GM12878 (cell line): ENCODE results near the gene MRPL12. TPM values are rescaled to one million over a fixed set of nuclear protein-coding genes. Genes with fewer than 3 reads are reported as not detected.

Experiments
- EP300 ChIP-seq, 2 experiments: fragments of 150-350 bp in 1 of 2; IDR thresholded peaks; 2 replicates each; pipeline ENCODE4 v1.6.1; 2011 to 2012; ENCODE audit warnings: low read depth in 2 of 2, low read length in 2 of 2, borderline replicate concordance in 1 of 2, improper control_type of control experiment in 1 of 2, inconsistent platforms in 1 of 2; ENCODE audit not compliant: control insufficient read depth in 1 of 2
- EZH2 ChIP-seq: IDR thresholded peaks from 2 replicates; pipeline ENCODE4 v1.6.1; 2012; ENCODE audit warnings: low read depth, mild to moderate bottlenecking, control low read depth, inconsistent platforms, low read length, borderline replicate concordance; ENCODE audit not compliant: control insufficient read depth
- FOXM1 ChIP-seq: IDR thresholded peaks from 2 replicates; pipeline ENCODE4 v1.6.1; 2012; ENCODE audit warnings: low read depth, mild to moderate bottlenecking, inconsistent platforms, low read length, moderate library complexity
- HSF1 ChIP-seq: fragments of 150-350 bp; IDR thresholded peaks from 2 replicates; pipeline ENCODE4 v1.6.1; 2014; ENCODE audit warnings: mild to moderate bottlenecking, low read depth, low read length
- NFXL1 ChIP-seq: fragments of 450-650 bp; IDR thresholded peaks from 2 replicates; pipeline ENCODE4 v1.6.1; 2017; ENCODE audit warnings: antibody characterized with exemption, mild to moderate bottlenecking, borderline replicate concordance
- NRF1 ChIP-seq: conservative IDR thresholded peaks from 2 replicates; pipeline ENCODE4 v1.6.1; 2011; ENCODE audit warnings: mild to moderate bottlenecking, low read depth, low read length, improper control_type of control experiment
- RELA ChIP-seq: fragments of 450-650 bp; IDR thresholded peaks from 2 replicates; pipeline ENCODE4 v1.8.0; 2014; ENCODE audit warnings: borderline replicate concordance; ENCODE audit not compliant: partially characterized antibody
- RELB ChIP-seq: fragments of 450-650 bp; IDR thresholded peaks from 2 replicates; pipeline ENCODE4 v1.6.1; 2017; ENCODE audit warnings: low read depth, mild to moderate bottlenecking, moderate library complexity
- SMAD1 ChIP-seq: fragments of 450-650 bp; IDR thresholded peaks from 2 replicates; pipeline ENCODE4 v1.6.1; 2018; ENCODE audit warnings: mild to moderate bottlenecking, low read depth; ENCODE audit not compliant: partially characterized antibody
- SPI1 ChIP-seq: IDR thresholded peaks from 2 replicates; pipeline ENCODE4 v1.6.1; 2011; ENCODE audit warnings: low read depth, mild to moderate bottlenecking, low read length, moderate library complexity, borderline replicate concordance; ENCODE audit not compliant: insufficient read depth
- YY1 ChIP-seq: IDR thresholded peaks from 2 replicates; pipeline ENCODE4 v1.6.1; 2011; ENCODE audit warnings: low read depth, mild to moderate bottlenecking, low read length
- polyA plus RNA-seq, 11 experiments: library from polyadenylated mRNA; depleted of rRNA in 4 of 11; unstranded in 6 of 11; stranded (reverse) in 5 of 11; fragments of >200 nt; fragmentation: Nextera tagmentation in 4 of 11; fragmentation: Illumina TruSeq in 1 of 11; extraction: Ambion mirVana in 4 of 11; extraction: Trizol in 1 of 11; gene quantifications; 1 replicate in 1 of 11; 2 replicates in 10 of 11; pipeline versions ENCODE4 v1.2.1 to v1.2.3, GENCODE V29; 2011 to 2016; ENCODE audit warnings: inconsistent platforms in 2 of 11, missing spikeins in 2 of 11, low read depth in 1 of 11
- total RNA-seq, 4 experiments: library from RNA; depleted of rRNA in 3 of 4; stranded (reverse); fragments of >200 nt in 3 of 4; fragmentation: Illumina TruSeq in 1 of 4; extraction: Trizol in 1 of 4; gene quantifications; 2 replicates each; pipeline versions ENCODE4 v1.2.1 to v1.2.3, GENCODE V29; 2013 to 2021
- TF ChIP-seq, protein P1 (sequence below): IDR thresholded peaks from 2 replicates; pipeline ENCODE4 v1.6.1; 2012; ENCODE audit warnings: low read length, inconsistent platforms
- TF ChIP-seq, protein P2 (sequence below): IDR thresholded peaks from 2 replicates; pipeline ENCODE4 v1.6.1; 2012; ENCODE audit warnings: mild to moderate bottlenecking, low read depth, low read length

The MRPL12 gene
- total and polyA plus RNA-seq, 10 of the 15 experiments (the other 5 are each of a cell fraction or from before 2014, with no cell fraction given) = 1.3 to 269 (median 117) TPM

GRCh38 chr17:81735264-81736102 lies 32.3 kb downstream of the MRPL12 start (continued):
- TF ChIP-seq HSF1 = no peak
- TF ChIP-seq SPI1 = peak; percentile 88
- TF ChIP-seq EZH2 = no peak
- no peak for TF ChIP-seq FOXM1
- TF ChIP-seq, protein P1, sequence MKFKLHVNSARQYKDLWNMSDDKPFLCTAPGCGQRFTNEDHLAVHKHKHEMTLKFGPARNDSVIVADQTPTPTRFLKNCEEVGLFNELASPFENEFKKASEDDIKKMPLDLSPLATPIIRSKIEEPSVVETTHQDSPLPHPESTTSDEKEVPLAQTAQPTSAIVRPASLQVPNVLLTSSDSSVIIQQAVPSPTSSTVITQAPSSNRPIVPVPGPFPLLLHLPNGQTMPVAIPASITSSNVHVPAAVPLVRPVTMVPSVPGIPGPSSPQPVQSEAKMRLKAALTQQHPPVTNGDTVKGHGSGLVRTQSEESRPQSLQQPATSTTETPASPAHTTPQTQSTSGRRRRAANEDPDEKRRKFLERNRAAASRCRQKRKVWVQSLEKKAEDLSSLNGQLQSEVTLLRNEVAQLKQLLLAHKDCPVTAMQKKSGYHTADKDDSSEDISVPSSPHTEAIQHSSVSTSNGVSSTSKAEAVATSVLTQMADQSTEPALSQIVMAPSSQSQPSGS = no peak
- no peak for TF ChIP-seq NRF1
- TF ChIP-seq EP300 (IDR thresholded peaks at IDR 0.05; ENCODE audit: borderline replicate concordance in 1 of 2, control insufficient read depth in 1 of 2, low read depth in 2 of 2, low read length in 2 of 2) = peak in 1 of 2 experiments; percentile 10; a peak in 1 of 4 replicates
- TF ChIP-seq RELB = peak; percentile 63; the same call in 1 of the 2 replicates
- no peak for TF ChIP-seq YY1
- TF ChIP-seq NFXL1 = peak; percentile 95; the same call in 1 of the 2 replicates
- TF ChIP-seq, protein P2, sequence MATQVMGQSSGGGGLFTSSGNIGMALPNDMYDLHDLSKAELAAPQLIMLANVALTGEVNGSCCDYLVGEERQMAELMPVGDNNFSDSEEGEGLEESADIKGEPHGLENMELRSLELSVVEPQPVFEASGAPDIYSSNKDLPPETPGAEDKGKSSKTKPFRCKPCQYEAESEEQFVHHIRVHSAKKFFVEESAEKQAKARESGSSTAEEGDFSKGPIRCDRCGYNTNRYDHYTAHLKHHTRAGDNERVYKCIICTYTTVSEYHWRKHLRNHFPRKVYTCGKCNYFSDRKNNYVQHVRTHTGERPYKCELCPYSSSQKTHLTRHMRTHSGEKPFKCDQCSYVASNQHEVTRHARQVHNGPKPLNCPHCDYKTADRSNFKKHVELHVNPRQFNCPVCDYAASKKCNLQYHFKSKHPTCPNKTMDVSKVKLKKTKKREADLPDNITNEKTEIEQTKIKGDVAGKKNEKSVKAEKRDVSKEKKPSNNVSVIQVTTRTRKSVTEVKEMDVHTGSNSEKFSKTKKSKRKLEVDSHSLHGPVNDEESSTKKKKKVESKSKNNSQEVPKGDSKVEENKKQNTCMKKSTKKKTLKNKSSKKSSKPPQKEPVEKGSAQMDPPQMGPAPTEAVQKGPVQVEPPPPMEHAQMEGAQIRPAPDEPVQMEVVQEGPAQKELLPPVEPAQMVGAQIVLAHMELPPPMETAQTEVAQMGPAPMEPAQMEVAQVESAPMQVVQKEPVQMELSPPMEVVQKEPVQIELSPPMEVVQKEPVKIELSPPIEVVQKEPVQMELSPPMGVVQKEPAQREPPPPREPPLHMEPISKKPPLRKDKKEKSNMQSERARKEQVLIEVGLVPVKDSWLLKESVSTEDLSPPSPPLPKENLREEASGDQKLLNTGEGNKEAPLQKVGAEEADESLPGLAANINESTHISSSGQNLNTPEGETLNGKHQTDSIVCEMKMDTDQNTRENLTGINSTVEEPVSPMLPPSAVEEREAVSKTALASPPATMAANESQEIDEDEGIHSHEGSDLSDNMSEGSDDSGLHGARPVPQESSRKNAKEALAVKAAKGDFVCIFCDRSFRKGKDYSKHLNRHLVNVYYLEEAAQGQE = no peak
- peak; percentile 16 for TF ChIP-seq SMAD1
- no peak for TF ChIP-seq RELA
